IPS-18a (cell line): ENCODE data around the gene FAM124B.

Experiments
- H3K27ac ChIP-seq: one replicate; pipeline ENCODE4 v1.5.1; 2013; ENCODE audit warnings: low read length
- H3K27me3 ChIP-seq: one replicate; pipeline ENCODE4 v1.6.1; 2013; ENCODE audit warnings: mild to moderate bottlenecking, low read length; ENCODE audit not compliant: control insufficient read depth, insufficient read depth
- H3K36me3 ChIP-seq: one replicate; pipeline ENCODE4 v1.6.1; 2013; ENCODE audit warnings: low read depth, low read length; ENCODE audit not compliant: control insufficient read depth
- H3K4me1 ChIP-seq: one replicate; pipeline ENCODE4 v1.6.1; 2013; ENCODE audit warnings: low read depth, low read length; ENCODE audit not compliant: control insufficient read depth
- H3K4me3 ChIP-seq: one replicate; pipeline ENCODE4 v1.5.1; 2013; ENCODE audit warnings: low read length
- H3K9ac ChIP-seq: one replicate; pipeline ENCODE4 v1.6.1; 2013; ENCODE audit warnings: mild to moderate bottlenecking, low read length, moderate library complexity
- H3K9me3 ChIP-seq: one replicate; pipeline ENCODE4 v1.6.1; 2013; ENCODE audit warnings: low read depth, low read length; ENCODE audit not compliant: control insufficient read depth

Gene FAM124B

DNA sequence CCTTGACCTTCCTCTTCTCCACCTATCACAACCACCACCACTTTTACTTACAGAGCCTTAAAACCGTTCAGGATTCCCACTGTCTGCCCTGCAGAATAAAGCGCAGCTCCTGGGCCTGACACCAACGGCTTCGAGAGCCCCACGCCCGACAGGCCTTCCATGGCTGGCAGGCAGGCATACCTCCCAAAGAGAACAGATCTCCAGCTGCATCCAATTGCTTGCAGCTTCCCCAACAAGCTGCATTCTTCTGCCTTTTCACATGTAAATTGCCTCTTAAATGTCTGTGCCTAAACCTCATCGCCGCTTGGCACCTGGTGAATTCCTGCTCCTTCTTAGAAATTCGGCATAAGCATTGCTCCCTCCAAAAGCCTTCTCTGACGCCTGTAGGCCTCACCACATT lies 31.5 kb upstream of the FAM124B start:
- Histone ChIP-seq H3K4me3 (no peak overlapping the region), H3K9ac (no peak overlapping the region), H3K27me3 (no peaks in the 10 kb centered on the region), H3K4me1 (peaks cover 14% of the 10 kb centered on the region), H3K36me3 (no peaks in the 10 kb centered on the region), H3K9me3 (peaks cover 3% of the 10 kb centered on the region), H3K27ac (no peak overlapping the region)

DNA sequence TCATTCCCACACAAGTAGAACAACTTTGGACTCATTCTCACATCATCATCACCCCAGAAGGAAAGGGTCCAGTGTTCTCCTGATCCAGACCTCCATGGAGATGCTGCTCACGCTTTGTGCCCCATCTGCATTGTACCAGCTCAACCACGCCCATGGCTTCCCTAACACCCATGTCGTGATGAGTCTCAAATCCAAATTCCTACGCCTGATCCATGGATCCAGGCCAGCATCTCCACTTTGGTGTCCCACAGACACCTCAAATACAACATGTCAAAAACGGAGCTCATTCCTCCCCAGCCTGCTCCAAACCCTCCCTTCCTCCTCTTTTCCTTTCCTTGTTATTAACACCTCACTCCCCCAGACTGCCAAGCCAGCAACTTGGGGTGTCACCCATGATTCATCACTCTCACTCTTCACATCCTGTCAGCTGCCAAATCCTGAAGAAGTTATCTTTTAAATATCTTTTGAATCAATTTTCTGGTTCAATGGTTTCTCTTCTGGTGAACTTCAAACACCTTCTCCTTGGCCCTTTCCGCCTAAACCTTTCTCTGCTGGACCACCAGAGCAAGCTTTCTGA lies 30.2 kb upstream of the FAM124B start:
- H3K4me1 ChIP-seq = peaks cover 14% of the 10 kb centered on the region
- H3K36me3 ChIP-seq = no peaks in the 10 kb centered on the region
- H3K9ac ChIP-seq = no peak overlapping the region
- H3K27ac ChIP-seq = no peak overlapping the region
- no peak overlapping the region for H3K4me3 ChIP-seq
- H3K27me3 ChIP-seq = no peaks in the 10 kb centered on the region
- peaks cover 3% of the 10 kb centered on the region for H3K9me3 ChIP-seq

DNA sequence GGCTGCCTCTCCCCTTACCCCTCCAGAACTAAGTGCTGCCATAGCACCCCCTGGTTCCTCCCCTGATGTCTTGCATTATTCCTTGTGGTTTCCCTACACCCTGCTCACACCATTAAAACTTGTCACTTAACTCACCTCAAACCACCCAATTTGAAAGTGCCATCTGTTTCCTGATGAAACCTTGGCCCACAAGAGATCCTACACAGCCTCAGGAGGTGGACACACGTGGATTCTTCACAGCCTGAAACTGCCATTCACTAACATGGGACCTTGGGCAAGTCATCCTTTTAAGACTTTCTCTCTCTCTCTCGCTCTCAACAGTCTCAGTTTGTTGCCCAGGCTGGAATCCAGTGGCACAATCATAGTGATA lies 27.5 kb upstream of the FAM124B start:
- no peak overlapping the region for H3K4me3 ChIP-seq
- H3K9ac ChIP-seq = no peak overlapping the region
- H3K27me3 ChIP-seq = no peaks in the 10 kb centered on the region
- H3K4me1 ChIP-seq = peaks cover 8% of the 10 kb centered on the region
- no peak overlapping the region for H3K27ac ChIP-seq
- H3K36me3 ChIP-seq = no peaks in the 10 kb centered on the region
- H3K9me3 ChIP-seq = peaks cover 3% of the 10 kb centered on the region

GRCh38 chr2:224428787-224429440 lies 27.0 kb upstream of the FAM124B start:
- Histone ChIP-seq H3K27me3 (no peaks in the 10 kb centered on the region), H3K4me1 (peaks cover 3% of the 10 kb centered on the region), H3K36me3 (no peaks in the 10 kb centered on the region), H3K9ac (no peak overlapping the region), H3K27ac (no peak overlapping the region), H3K9me3 (peaks cover 3% of the 10 kb centered on the region), H3K4me3 (no peak overlapping the region)

GRCh38 chr2:224427471-224427870 lies 25.6 kb upstream of the FAM124B start:
- Histone ChIP-seq H3K4me3 (no peak overlapping the region), H3K27me3 (no peaks in the 10 kb centered on the region), H3K36me3 (no peaks in the 10 kb centered on the region), H3K9me3 (peaks cover 3% of the 10 kb centered on the region), H3K4me1 (no peaks in the 10 kb centered on the region), H3K27ac (no peak overlapping the region), H3K9ac (no peak overlapping the region)

DNA sequence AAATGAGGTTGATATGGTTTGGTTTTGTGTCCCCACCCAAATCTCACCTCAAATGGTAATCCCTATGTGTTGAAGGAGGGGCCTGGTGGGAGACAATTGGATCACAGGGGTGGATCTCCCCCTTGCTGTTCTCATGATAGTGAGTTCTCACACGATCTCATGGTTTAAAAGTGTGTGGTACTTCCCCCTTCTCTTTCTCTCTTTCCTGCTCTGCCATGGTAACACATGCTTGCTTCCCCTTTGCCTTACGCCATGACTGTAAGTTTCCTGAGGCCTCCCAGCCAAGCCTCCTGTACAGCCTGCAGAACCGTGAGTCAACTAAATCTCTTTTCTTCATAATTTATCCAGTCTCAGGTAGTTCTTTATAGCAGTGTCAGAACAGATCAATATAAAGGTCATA lies 24.7 kb upstream of the FAM124B start:
- Histone ChIP-seq H3K36me3 (no peaks in the 10 kb centered on the region), H3K9me3 (peaks cover 3% of the 10 kb centered on the region), H3K27ac (no peak overlapping the region), H3K4me1 (no peaks in the 10 kb centered on the region), H3K4me3 (no peak overlapping the region), H3K27me3 (no peaks in the 10 kb centered on the region), H3K9ac (no peak overlapping the region)

DNA sequence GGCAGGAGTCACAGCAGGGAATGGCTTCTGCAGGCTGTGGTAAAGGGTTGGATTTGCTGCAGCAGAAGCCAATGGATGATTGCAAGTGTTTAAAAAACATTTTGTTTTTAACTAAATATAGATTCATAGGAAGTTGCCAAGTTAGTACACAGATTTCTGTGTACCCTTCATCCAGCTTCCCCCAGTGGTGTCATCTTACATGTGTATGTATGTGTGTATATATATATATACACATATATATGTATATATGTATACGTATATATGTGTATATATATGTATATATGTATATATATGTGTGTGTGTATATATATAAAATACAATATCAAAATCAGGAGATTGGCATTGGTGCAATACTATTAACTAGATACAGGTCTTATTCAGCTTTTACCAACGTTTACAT lies 19.2 kb upstream of the FAM124B start:
- Histone ChIP-seq H3K9me3 (no peaks in the 10 kb centered on the region), H3K9ac (no peak overlapping the region), H3K36me3 (no peaks in the 10 kb centered on the region), H3K27ac (no peak overlapping the region), H3K4me3 (no peak overlapping the region), H3K4me1 (no peaks in the 10 kb centered on the region), H3K27me3 (no peaks in the 10 kb centered on the region)

DNA sequence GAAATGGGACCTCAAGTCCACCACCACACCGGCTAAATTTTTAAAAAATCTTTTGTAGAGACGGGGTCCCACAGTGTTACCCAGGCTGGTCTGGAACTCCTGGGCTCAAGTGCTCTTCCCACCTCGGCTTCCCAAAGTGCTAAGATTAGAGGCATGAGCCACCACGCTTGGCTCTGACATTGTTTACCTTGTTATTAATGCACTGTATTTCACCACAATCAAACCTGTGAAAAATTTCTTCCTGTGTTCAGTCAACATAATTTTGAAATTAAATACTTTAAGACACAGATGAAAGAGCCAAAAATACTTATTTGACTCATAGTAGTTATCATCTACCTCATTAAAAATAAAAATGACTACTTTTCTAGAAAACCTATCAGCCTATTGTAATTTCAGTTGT lies 16.0 kb upstream of the FAM124B start:
- Histone ChIP-seq H3K9ac (no peak overlapping the region), H3K27ac (no peak overlapping the region), H3K36me3 (no peaks in the 10 kb centered on the region), H3K4me3 (no peak overlapping the region), H3K4me1 (no peaks in the 10 kb centered on the region), H3K27me3 (no peaks in the 10 kb centered on the region), H3K9me3 (no peaks in the 10 kb centered on the region)

DNA sequence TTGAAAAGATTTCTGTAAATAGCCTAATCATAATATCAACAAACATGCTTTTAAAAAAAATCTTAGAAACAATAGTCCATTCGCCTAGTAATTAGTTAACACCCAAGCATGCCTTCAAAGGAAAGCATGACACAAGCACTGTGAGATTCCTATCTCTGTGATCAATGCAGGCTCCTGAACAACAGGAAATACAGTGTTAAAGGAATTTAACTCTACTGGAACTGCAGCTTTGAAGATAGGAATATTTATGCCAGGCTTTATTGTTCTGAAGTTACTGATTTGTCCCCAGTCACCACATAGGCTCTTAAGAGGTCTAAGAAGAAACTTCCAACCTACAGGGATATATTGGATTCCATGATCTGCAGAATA lies 15.4 kb upstream of the FAM124B start:
- H3K9ac ChIP-seq = no peak overlapping the region
- no peaks in the 10 kb centered on the region for H3K9me3 ChIP-seq
- H3K36me3 ChIP-seq = no peaks in the 10 kb centered on the region
- no peak overlapping the region for H3K27ac ChIP-seq
- no peaks in the 10 kb centered on the region for H3K4me1 ChIP-seq
- no peak overlapping the region for H3K4me3 ChIP-seq
- no peaks in the 10 kb centered on the region for H3K27me3 ChIP-seq

- no peaks in the 10 kb centered on the region for H3K9me3 ChIP-seq
- no peak overlapping the region for H3K4me3 ChIP-seq
- no peak overlapping the region for H3K27ac ChIP-seq
- H3K4me1 ChIP-seq = no peaks in the 10 kb centered on the region
- no peak overlapping the region for H3K9ac ChIP-seq
- no peaks in the 10 kb centered on the region for H3K27me3 ChIP-seq
- H3K36me3 ChIP-seq = no peaks in the 10 kb centered on the region
Measured at GRCh38 chr2:224416656-224417360, 14.9 kb upstream of the FAM124B start.

DNA sequence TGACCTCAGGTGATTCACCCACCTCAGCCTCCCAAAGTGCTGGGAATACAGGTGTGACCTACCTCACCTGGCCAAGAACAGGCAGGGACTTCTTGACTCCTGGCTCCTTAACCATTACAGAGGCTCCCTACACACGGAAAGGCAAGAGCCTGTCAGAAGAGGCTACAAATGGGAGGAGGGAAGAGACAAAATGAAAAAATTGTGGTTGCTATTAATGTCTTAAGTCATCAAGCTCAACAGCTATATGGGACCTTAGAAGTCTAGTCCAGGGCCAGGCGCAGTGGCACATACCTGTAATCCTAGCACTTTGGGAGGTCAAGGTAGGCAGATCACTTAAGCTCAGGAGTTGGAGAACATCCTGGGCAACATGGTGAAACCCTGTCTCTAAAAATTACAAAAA lies 11.5 kb upstream of the FAM124B start:
- no peaks in the 10 kb centered on the region for H3K9me3 ChIP-seq
- no peak overlapping the region for H3K4me3 ChIP-seq
- H3K27me3 ChIP-seq = no peaks in the 10 kb centered on the region
- no peaks in the 10 kb centered on the region for H3K4me1 ChIP-seq
- no peak overlapping the region for H3K27ac ChIP-seq
- H3K36me3 ChIP-seq = no peaks in the 10 kb centered on the region
- H3K9ac ChIP-seq = no peak overlapping the region
